ENCODE measurements around the gene ALX3.

ALX3 gene

GRCh38 chr1:110055493-110056284, 14.8 kb downstream of the ALX3 start:
- H3K9me3 ChIP-seq (ENCODE audit: control insufficient read depth, insufficient read depth, low read depth, low read length), result no peaks in the 10 kb centered on the region
- no peak overlapping the region for H3K4me3 ChIP-seq (ENCODE audit: low read depth, low read length)
- no peak overlapping the region for H3K9ac ChIP-seq (ENCODE audit: low read length)
- H3K27me3 ChIP-seq (ENCODE audit: control insufficient read depth, insufficient read depth, low read length), result no peaks in the 10 kb centered on the region
- H3K4me1 ChIP-seq (ENCODE audit: control insufficient read depth, insufficient read depth, low read length), result no peaks in the 10 kb centered on the region; the same call in 1 of the 2 replicates
- peaks cover 78% of the 10 kb centered on the region for H3K36me3 ChIP-seq (ENCODE audit: control insufficient read depth, insufficient read depth, low read length)
- H3K27ac ChIP-seq (ENCODE audit: low read depth, low read length), result no peak overlapping the region

- no peak overlapping the region for H3K4me3 ChIP-seq (ENCODE audit: low read depth, low read length)
- H3K4me1 ChIP-seq (ENCODE audit: control insufficient read depth, insufficient read depth, low read length), result no peaks in the 10 kb centered on the region; the same call in 1 of the 2 replicates
- no peak overlapping the region for H3K9ac ChIP-seq (ENCODE audit: low read length)
- peaks cover 96% of the 10 kb centered on the region for H3K36me3 ChIP-seq (ENCODE audit: control insufficient read depth, insufficient read depth, low read length)
- H3K27me3 ChIP-seq (ENCODE audit: control insufficient read depth, insufficient read depth, low read length), result no peaks in the 10 kb centered on the region
- H3K27ac ChIP-seq (ENCODE audit: low read depth, low read length), result no peak overlapping the region
- no peaks in the 10 kb centered on the region for H3K9me3 ChIP-seq (ENCODE audit: control insufficient read depth, insufficient read depth, low read depth, low read length)
Observed at GRCh38 chr1:110053552-110054428, 16.7 kb downstream of the ALX3 start.

GRCh38 chr1:110051262-110051648, 19.2 kb downstream of the ALX3 start:
- H3K27me3 ChIP-seq (ENCODE audit: control insufficient read depth, insufficient read depth, low read length), result no peaks in the 10 kb centered on the region
- no peak overlapping the region for H3K9ac ChIP-seq (ENCODE audit: low read length)
- no peak overlapping the region for H3K4me3 ChIP-seq (ENCODE audit: low read depth, low read length)
- no peak overlapping the region for H3K27ac ChIP-seq (ENCODE audit: low read depth, low read length)
- H3K9me3 ChIP-seq (ENCODE audit: control insufficient read depth, insufficient read depth, low read depth, low read length), result no peaks in the 10 kb centered on the region
- H3K4me1 ChIP-seq (ENCODE audit: control insufficient read depth, insufficient read depth, low read length), result no peaks in the 10 kb centered on the region
- H3K36me3 ChIP-seq (ENCODE audit: control insufficient read depth, insufficient read depth, low read length), result peaks cover 97% of the 10 kb centered on the region

- H3K4me1 ChIP-seq (ENCODE audit: control insufficient read depth, insufficient read depth, low read length), result no peaks in the 10 kb centered on the region
- H3K27me3 ChIP-seq (ENCODE audit: control insufficient read depth, insufficient read depth, low read length), result no peaks in the 10 kb centered on the region
- no peak overlapping the region for H3K27ac ChIP-seq (ENCODE audit: low read depth, low read length)
- peaks cover 97% of the 10 kb centered on the region for H3K36me3 ChIP-seq (ENCODE audit: control insufficient read depth, insufficient read depth, low read length)
- H3K9me3 ChIP-seq (ENCODE audit: control insufficient read depth, insufficient read depth, low read depth, low read length), result no peaks in the 10 kb centered on the region
- H3K4me3 ChIP-seq (ENCODE audit: low read depth, low read length), result no peak overlapping the region
- H3K9ac ChIP-seq (ENCODE audit: low read length), result no peak overlapping the region
Observed at GRCh38 chr1:110050602-110051261, 19.7 kb downstream of the ALX3 start.

- Histone ChIP-seq H3K36me3 (ENCODE audit: control insufficient read depth, insufficient read depth, low read length) (peaks cover 97% of the 10 kb centered on the region), H3K9ac (ENCODE audit: low read length) (no peak overlapping the region), H3K4me1 (ENCODE audit: control insufficient read depth, insufficient read depth, low read length) (no peaks in the 10 kb centered on the region), H3K9me3 (ENCODE audit: control insufficient read depth, insufficient read depth, low read depth, low read length) (no peaks in the 10 kb centered on the region), H3K4me3 (ENCODE audit: low read depth, low read length) (no peak overlapping the region), H3K27ac (ENCODE audit: low read depth, low read length) (no peak overlapping the region), H3K27me3 (ENCODE audit: control insufficient read depth, insufficient read depth, low read length) (no peaks in the 10 kb centered on the region)
Observed at GRCh38 chr1:110049801-110050601, 20.5 kb downstream of the ALX3 start.

GRCh38 chr1:110048923-110049601, 21.4 kb downstream of the ALX3 start:
- Histone ChIP-seq H3K36me3 (ENCODE audit: control insufficient read depth, insufficient read depth, low read length) (peaks cover 97% of the 10 kb centered on the region), H3K4me1 (ENCODE audit: control insufficient read depth, insufficient read depth, low read length) (no peaks in the 10 kb centered on the region)

GRCh38 chr1:110048240-110048639, 22.2 kb downstream of the ALX3 start:
- no peaks in the 10 kb centered on the region for H3K9me3 ChIP-seq (ENCODE audit: control insufficient read depth, insufficient read depth, low read depth, low read length)
- H3K27me3 ChIP-seq (ENCODE audit: control insufficient read depth, insufficient read depth, low read length), result no peaks in the 10 kb centered on the region
- no peak overlapping the region for H3K4me3 ChIP-seq (ENCODE audit: low read depth, low read length)
- H3K9ac ChIP-seq (ENCODE audit: low read length), result no peak overlapping the region
- H3K36me3 ChIP-seq (ENCODE audit: control insufficient read depth, insufficient read depth, low read length), result peaks cover 98% of the 10 kb centered on the region
- H3K4me1 ChIP-seq (ENCODE audit: control insufficient read depth, insufficient read depth, low read length), result no peaks in the 10 kb centered on the region
- no peak overlapping the region for H3K27ac ChIP-seq (ENCODE audit: low read depth, low read length)

More at GRCh38 chr1:110048923-110049601, 21.4 kb downstream of the ALX3 start:
- Histone ChIP-seq H3K27ac (ENCODE audit: low read depth, low read length) (no peak overlapping the region), H3K9ac (ENCODE audit: low read length) (no peak overlapping the region), H3K27me3 (ENCODE audit: control insufficient read depth, insufficient read depth, low read length) (no peaks in the 10 kb centered on the region), H3K4me3 (ENCODE audit: low read depth, low read length) (no peak overlapping the region), H3K9me3 (ENCODE audit: control insufficient read depth, insufficient read depth, low read depth, low read length) (no peaks in the 10 kb centered on the region)

GRCh38 chr1:110047463-110047862, 23.0 kb downstream of the ALX3 start:
- H3K9ac ChIP-seq (ENCODE audit: low read length), result no peak overlapping the region
- H3K9me3 ChIP-seq (ENCODE audit: control insufficient read depth, insufficient read depth, low read depth, low read length), result no peaks in the 10 kb centered on the region
- H3K27me3 ChIP-seq (ENCODE audit: control insufficient read depth, insufficient read depth, low read length), result no peaks in the 10 kb centered on the region
- no peak overlapping the region for H3K4me3 ChIP-seq (ENCODE audit: low read depth, low read length)
- H3K36me3 ChIP-seq (ENCODE audit: control insufficient read depth, insufficient read depth, low read length), result peaks cover 98% of the 10 kb centered on the region
- H3K4me1 ChIP-seq (ENCODE audit: control insufficient read depth, insufficient read depth, low read length), result no peaks in the 10 kb centered on the region
- H3K27ac ChIP-seq (ENCODE audit: low read depth, low read length), result no peak overlapping the region

GRCh38 chr1:110043016-110043415, 27.5 kb downstream of the ALX3 start:
- Histone ChIP-seq H3K9me3 (ENCODE audit: control insufficient read depth, insufficient read depth, low read depth, low read length) (no peaks in the 10 kb centered on the region), H3K4me3 (ENCODE audit: low read depth, low read length) (no peak overlapping the region), H3K4me1 (ENCODE audit: control insufficient read depth, insufficient read depth, low read length) (no peaks in the 10 kb centered on the region), H3K27me3 (ENCODE audit: control insufficient read depth, insufficient read depth, low read length) (no peaks in the 10 kb centered on the region), H3K36me3 (ENCODE audit: control insufficient read depth, insufficient read depth, low read length) (peaks cover 98% of the 10 kb centered on the region), H3K9ac (ENCODE audit: low read length) (no peak overlapping the region), H3K27ac (ENCODE audit: low read depth, low read length) (no peak overlapping the region)

- Histone ChIP-seq H3K4me1 (ENCODE audit: control insufficient read depth, insufficient read depth, low read length) (peaks cover 3% of the 10 kb centered on the region), H3K27me3 (ENCODE audit: control insufficient read depth, insufficient read depth, low read length) (no peaks in the 10 kb centered on the region), H3K4me3 (ENCODE audit: low read depth, low read length) (no peak overlapping the region), H3K9ac (ENCODE audit: low read length) (no peak overlapping the region), H3K9me3 (ENCODE audit: control insufficient read depth, insufficient read depth, low read depth, low read length) (no peaks in the 10 kb centered on the region), H3K27ac (ENCODE audit: low read depth, low read length) (no peak overlapping the region), H3K36me3 (ENCODE audit: control insufficient read depth, insufficient read depth, low read length) (peaks cover 83% of the 10 kb centered on the region)
Observed at GRCh38 chr1:110040548-110040947, 29.9 kb downstream of the ALX3 start.
